ES-I3 (cell line): ENCODE results near the gene SRGAP1.
"Not testable (repeated sequence)": the region's sequence is repeated elsewhere in the genome, so short reads cannot be mapped to it uniquely, and the experiment has no call there.

Experiments
- H3K36me3 ChIP-seq: 2 replicates; pipeline ENCODE4 v1.6.1; 2013; ENCODE audit warnings: mild to moderate bottlenecking, low read length, control low read depth, moderate library complexity; ENCODE audit not compliant: insufficient read depth
- H3K4me1 ChIP-seq: 2 replicates; pipeline ENCODE4 v1.6.1; 2013; ENCODE audit warnings: mild to moderate bottlenecking, control low read depth, low read length; ENCODE audit not compliant: insufficient read depth
- H3K9ac ChIP-seq: 2 replicates; pipeline ENCODE4 v1.6.1; 2013; ENCODE audit warnings: low read depth, mild to moderate bottlenecking, low read length, moderate library complexity
- H3K9me3 ChIP-seq: 2 replicates; pipeline ENCODE4 v1.6.1; 2013; ENCODE audit warnings: mild to moderate bottlenecking, low read length, moderate library complexity; ENCODE audit not compliant: control insufficient read depth, insufficient read depth

Gene SRGAP1

DNA sequence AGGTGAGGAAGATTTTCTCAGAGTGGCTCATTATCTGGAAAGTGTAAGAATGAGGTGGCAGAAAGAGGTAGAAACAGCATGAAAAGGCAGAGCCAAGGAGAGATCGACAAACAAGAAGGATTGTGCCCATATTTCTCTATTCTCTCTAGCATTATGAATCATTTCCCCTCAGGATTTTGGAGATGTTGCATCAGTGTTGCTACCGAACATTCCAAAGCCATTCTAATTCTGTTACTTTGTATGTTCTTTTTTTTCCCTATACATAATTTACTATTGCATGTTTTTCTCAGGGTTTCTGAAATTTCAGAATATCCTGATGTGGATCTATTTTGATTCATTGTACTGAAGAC is 316.2 kb downstream of the SRGAP1 start:
- Histone ChIP-seq H3K9ac (no peak overlapping the region), H3K9me3 (no peaks in the 10 kb centered on the region), H3K36me3 (no peaks in the 10 kb centered on the region), H3K4me1 (no peaks in the 10 kb centered on the region)

DNA sequence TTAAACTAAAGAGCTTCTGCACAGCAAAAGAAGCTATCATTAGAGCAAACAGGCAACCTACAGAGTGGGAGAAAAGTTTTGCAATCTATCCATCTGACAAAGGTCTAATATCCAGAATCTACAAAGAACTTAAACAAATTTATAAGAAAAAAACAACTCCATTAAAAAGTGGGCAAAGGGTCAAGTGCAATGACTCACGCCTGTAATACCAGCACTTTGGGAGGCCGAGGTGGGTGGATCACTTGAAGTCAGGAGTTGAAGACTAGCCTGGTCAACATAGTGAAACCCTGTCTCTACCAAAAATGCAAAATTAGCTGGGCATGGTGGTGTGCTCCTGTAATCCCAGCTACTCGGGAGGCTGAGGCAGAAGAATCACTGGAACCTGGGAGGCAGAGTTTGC is 322.1 kb downstream of the SRGAP1 start:
- H3K9ac ChIP-seq, H3K36me3 ChIP-seq, H3K9me3 ChIP-seq: not testable (repeated sequence)
- peaks cover 13% of the 10 kb centered on the region for H3K4me1 ChIP-seq

DNA sequence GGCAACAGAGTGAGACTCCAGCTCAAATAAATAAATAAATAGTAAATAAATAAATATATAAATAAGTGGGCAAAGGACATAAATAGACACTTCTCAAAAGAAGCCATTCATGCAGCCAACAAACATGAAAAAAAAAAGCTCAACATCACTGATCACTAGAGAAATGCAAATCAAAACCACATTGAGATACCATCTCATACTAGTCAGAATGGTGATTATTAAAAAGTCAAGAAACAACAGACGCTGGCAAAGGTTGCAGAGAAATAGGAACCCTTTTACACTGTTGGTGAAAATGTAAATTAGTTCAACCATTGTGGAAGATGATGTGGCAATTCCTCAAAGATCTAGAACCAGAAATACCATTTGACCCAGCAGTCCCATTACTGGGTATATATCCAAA is 322.5 kb downstream of the SRGAP1 start:
- not testable (repeated sequence) for H3K36me3 ChIP-seq, H3K9me3 ChIP-seq, H3K9ac ChIP-seq
- peaks cover 17% of the 10 kb centered on the region for H3K4me1 ChIP-seq

DNA sequence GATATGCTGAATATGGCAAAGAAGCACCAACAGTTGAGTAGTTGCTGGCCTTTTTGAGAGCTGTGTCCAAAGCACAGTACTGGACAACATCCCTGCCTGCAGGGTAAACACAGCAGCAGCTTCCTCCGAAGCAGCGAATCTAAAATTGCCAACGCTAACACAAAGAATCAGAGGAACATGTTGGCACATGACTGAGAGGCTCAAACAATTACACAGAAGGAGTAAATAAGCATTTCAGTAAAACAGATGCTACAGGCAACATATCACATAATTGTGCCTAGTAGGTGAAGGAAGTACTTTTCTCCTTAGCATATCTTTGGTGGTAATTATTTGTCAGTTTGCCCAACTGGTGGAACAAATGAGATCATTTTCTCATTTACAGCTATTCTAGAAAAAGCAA is 325.5 kb downstream of the SRGAP1 start:
- H3K4me1 ChIP-seq, result peaks cover 18% of the 10 kb centered on the region
- no peak overlapping the region for H3K9ac ChIP-seq
- H3K36me3 ChIP-seq, result no peaks in the 10 kb centered on the region
- H3K9me3 ChIP-seq, result no peaks in the 10 kb centered on the region

DNA sequence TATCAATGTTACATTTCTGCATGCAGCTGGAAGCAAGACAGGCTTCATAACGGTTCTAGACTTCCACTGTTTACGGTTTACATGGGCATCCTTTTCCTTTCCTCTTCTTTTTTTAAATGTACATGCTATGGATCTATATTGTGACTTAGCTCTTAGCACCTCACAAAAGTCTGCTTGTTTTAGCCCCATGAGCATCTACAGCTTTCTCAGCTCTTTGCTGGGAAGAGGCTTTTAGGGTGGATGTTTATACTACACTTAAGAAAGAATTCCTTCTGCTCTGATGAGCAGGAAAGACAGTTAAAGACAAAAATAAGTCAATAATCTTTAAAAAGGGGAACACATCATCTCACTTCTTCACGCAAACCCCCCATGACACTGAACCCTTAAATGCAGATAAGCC is 326.2 kb downstream of the SRGAP1 start:
- Histone ChIP-seq H3K9ac (no peak overlapping the region), H3K4me1 (peaks cover 18% of the 10 kb centered on the region), H3K36me3 (no peaks in the 10 kb centered on the region), H3K9me3 (no peaks in the 10 kb centered on the region)

DNA sequence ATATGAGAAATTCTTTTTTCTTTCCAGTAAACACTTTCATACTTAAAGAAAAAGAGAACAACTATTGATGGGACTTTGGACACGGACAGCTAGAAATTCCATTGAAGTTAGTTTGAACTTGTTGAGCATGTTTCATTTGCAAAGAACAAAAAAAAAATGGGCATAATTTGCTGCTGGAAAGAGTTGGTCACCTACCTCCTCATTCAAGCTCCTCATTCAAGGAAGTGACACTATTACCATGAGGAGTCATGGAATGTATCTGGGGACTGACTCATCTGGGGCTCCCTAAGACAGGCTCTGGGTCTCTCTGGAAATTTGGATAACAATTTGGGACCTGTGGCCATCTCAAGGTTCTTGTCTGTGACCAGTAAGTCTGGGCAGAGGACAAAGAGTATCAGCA is 327.2 kb downstream of the SRGAP1 start:
- Histone ChIP-seq H3K36me3 (no peaks in the 10 kb centered on the region), H3K9me3 (no peaks in the 10 kb centered on the region), H3K4me1 (peaks cover 18% of the 10 kb centered on the region), H3K9ac (no peak overlapping the region)

DNA sequence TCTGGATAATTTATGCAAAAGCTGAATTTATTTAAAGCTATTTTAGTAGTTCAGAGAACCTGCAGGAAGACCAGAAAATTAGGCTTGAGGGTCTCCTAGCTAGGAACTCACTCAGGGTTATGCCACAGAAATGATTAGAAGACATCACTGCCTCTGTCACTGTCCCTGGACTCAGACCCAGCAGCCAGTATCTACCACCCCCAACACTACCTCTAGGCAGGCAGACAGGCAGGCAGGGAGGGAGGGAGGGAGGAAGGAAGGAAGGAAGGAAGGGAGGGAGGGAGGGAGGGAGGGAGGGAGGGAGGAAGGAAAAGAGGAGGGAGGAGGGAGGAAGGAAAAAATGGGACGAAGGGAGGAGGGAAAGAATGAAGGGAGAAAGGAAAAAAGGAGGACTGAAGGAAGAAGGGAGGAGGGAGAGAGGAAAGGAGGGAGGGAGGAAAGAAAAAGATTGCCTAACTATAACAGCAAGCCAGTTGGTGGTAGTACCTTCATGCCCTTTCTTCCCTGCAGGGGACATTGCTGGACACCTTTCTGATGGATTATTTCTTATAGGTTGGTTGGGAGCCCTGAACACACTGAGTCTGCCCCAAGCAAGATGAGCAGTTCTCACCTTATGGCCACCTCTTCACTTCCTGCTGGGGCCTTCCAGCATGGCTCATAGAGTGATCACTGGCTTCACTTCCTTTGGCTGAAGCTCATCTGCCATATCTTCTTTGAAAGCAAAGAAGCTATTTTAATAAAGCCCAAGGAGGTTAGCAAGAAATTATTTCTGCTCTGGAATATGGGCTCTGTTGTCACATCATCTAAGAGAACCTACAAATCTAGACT is 327.9 kb downstream of the SRGAP1 start:
- Histone ChIP-seq H3K9me3 (no peaks in the 10 kb centered on the region), H3K36me3 (no peaks in the 10 kb centered on the region), H3K9ac (no peak overlapping the region), H3K4me1 (peaks cover 18% of the 10 kb centered on the region)

DNA sequence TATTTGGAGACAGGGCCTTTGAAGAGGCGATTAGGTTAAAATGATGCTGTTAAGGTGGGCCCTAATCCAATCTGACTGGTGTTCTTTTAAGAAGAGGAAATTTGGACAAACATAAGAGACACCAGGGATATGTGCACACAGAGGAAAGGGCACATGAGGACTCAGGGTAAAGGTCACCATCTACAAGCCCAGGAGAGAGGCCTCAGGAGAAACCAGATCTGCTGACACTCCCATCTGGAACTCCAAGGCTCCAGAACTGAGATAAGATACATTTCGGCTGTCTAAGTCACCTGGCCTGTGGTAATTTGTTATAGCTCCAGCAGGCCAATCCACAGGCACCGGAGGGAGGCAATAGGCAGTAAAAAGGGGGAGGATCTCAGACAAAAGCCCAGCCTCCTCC is 329.0 kb downstream of the SRGAP1 start:
- no peaks in the 10 kb centered on the region for H3K9me3 ChIP-seq
- H3K9ac ChIP-seq, result no peak overlapping the region
- no peaks in the 10 kb centered on the region for H3K36me3 ChIP-seq
- peaks cover 18% of the 10 kb centered on the region for H3K4me1 ChIP-seq

DNA sequence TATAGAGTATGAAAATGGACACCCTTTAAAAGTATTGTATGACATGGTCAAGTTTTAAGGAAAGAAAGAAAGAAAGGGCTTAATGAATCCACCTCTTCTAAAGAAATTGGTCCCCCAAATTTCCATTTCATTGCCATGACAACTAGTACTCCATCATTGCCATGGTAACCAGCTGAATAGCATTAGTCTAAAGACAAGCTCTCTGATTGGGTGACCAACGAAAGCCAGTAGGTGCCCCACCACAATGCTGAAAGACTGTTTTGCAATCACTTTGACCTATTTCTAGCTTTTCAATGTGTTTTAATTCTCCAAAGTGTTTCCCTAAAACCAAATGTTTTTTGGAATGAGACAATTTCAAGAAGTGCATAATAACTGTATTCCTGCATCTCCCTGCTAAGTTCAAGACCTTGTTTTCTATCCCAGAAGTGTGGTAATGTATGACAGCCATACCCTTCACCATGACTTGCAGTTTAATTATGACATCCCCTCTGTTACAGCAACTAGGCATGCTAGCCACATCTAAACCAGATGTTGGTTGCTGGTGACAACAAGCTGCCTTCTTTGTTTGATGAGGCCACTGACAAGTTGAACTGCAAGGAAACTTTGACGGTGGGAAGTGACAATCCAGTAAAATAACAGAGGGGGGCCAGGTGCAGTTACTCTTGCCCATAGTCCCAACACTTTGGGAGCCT is 330.9 kb downstream of the SRGAP1 start:
- Histone ChIP-seq H3K9ac (no peak overlapping the region), H3K4me1 (peaks cover 14% of the 10 kb centered on the region), H3K36me3 (no peaks in the 10 kb centered on the region), H3K9me3 (no peaks in the 10 kb centered on the region)

DNA sequence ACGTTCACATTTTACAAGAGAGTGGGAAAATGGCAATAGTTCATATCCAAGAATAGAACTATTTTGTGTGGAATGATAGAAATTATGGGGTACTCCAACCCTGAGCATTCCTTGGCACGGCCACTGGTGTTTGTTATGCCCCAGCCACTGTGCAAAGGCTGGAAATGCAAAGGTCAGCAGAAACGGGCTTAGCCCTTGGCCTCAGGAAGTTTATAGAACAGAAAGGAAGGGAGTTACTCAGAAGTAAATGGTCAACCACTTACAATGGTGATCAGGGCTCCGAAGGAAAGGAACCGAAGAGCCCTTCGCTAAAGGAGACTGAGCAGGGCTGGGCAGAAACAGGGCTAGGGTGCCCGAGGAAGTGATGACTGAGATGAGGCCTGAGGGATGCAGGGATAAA is 332.5 kb downstream of the SRGAP1 start:
- Histone ChIP-seq H3K4me1 (peaks cover 11% of the 10 kb centered on the region), H3K9ac (no peak overlapping the region), H3K9me3 (no peaks in the 10 kb centered on the region), H3K36me3 (no peaks in the 10 kb centered on the region)

DNA sequence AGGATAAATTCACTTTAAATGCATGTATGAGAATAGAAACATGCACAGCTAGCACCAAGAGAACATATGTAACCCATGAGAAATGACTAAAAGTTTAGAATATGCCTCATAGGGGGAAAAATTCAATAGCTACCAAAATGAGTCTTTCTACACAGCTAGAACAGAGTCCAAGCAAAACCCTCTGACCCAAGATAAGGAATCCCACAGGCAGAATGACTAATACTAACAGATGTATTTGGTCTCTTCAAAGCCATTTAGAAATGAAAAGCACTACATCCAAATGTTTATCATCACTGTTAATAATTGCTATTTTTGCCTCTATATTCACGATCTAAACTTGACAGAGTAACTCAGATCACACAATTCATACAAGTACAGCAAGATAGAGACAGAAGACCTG is 333.6 kb downstream of the SRGAP1 start:
- Histone ChIP-seq H3K9ac (no peak overlapping the region), H3K9me3 (no peaks in the 10 kb centered on the region), H3K36me3 (no peaks in the 10 kb centered on the region), H3K4me1 (peaks cover 10% of the 10 kb centered on the region)

DNA sequence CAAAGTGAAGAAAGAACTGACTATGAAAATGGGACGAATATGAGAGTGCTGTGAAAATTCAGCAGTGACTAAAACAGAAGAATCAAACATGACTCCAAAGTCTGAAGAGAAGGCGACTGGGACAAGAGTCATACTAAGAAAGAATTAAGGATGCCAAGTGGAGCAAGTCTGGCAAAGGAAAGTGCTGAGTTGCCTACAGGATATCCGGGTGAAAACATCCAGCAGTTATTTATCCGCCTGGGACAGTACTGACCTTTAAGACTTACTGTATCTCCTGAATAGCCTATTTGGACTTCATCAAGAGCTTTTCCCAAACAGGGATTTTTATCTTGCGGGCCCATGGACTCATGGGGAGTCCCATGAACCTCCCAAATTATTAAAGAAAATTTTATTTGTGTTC is 336.5 kb downstream of the SRGAP1 start:
- Histone ChIP-seq H3K9me3 (peaks cover 3% of the 10 kb centered on the region; the same call in 1 of the 2 replicates), H3K4me1 (peaks cover 10% of the 10 kb centered on the region), H3K9ac (no peak overlapping the region), H3K36me3 (no peaks in the 10 kb centered on the region)

DNA sequence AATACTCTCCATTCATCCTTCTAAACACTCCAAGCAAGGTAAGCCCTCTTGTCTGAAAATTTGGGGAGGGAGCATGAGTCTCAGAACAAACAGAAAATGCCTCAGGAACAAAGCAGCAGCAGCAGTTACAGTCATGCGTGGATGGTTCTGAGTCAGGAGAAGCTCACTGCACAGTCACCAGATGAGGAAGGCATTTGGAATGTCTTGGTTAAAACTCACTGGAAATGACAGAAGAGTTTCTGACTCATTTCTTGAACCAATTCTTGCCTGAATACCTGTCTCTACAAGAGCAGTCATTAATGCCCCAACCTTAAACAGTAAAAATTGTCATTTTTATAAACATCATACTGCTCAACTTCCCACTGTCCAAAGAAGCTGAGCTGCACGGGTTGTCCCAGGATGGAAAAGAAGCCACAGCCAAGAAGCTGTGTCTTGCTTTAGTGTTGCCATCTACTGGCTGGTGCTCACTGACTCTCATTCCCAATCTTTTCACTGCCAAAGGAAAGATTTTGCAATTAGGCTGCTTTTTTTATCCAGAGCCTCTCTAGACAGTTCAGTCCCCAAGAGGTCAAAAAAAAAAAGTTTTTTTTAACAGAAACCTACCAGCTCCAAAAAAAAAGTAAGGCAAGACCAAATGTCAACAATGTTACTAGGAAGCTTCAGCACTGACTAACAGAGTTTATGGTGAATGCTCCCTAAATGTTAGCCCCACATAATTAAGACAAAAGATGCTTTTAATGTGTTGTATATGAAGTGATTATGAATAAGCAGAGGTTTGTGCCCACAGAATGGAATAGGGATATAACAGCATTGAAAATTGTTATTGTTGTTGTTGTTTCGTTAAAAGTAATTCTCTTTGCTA is 337.2 kb downstream of the SRGAP1 start:
- Histone ChIP-seq H3K9me3 (peaks cover 3% of the 10 kb centered on the region; the same call in 1 of the 2 replicates), H3K9ac (no peak overlapping the region), H3K4me1 (peaks cover 10% of the 10 kb centered on the region), H3K36me3 (no peaks in the 10 kb centered on the region)

DNA sequence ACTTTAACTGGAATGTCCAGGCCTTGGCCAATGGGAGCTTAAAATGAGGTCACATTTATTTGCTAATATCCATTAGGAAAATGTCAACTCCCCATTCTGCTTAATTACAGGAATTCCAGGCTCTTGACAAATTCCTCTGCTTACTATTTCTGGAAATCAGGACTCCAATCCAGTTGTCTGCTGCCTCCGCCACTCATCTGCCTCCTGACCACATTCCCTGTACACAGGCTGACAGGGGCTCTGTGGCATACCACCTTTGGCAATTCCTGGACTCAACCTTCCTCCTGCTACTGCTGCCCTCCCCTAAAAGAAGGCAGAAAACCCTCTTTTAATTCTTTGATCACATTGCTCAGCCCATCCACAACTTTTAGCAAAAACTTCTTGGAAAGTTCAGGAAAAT is 339.7 kb downstream of the SRGAP1 start:
- peaks cover 14% of the 10 kb centered on the region for H3K4me1 ChIP-seq
- no peaks in the 10 kb centered on the region for H3K36me3 ChIP-seq
- H3K9me3 ChIP-seq, result peaks cover 3% of the 10 kb centered on the region; the same call in 1 of the 2 replicates
- H3K9ac ChIP-seq, result no peak overlapping the region
